Body of pancreas (tissue), 4 donors: ENCODE results near the gene ZC3H18. TPM values are rescaled to one million over a fixed set of nuclear protein-coding genes. Genes with fewer than 3 reads are reported as not detected.
A peak's percentile ranks its signal among the peaks of the same experiment; 100 is the strongest.

ENCODE experiments used
- ATAC-seq: fragments of 150-250 bp; one replicate; pipeline ENCODE4 v1.9.1; 2016
- DNase-seq, 4 donors: peaks; one replicate each; pipeline ENCODE4 v3.0.0-alpha.2; 2019
- H3K27ac ChIP-seq, 4 donors: fragments of 200-600 bp; sonication (generic); 1 replicate in 3 of 4; 2 replicates in 1 of 4; pipeline versions ENCODE4 v1.5.1 to v1.6.1; 2016 to 2019; ENCODE audit warnings: mild to moderate bottlenecking in 1 of 4, mixed read lengths in 1 of 4, moderate library complexity in 1 of 4
- H3K27me3 ChIP-seq, 2 donors: fragments of 200-600 bp; sonication (generic); one replicate each; pipeline ENCODE4 v1.6.0; 2016; ENCODE audit warnings: mild to moderate bottlenecking in 1 of 2
- H3K36me3 ChIP-seq, 2 donors: fragments of 200-600 bp; sonication (generic); replicated peaks in 1 of 2; 2 replicates each; pipeline ENCODE4 v1.5.1; 2016; ENCODE audit warnings: low read depth in 2 of 2; ENCODE audit not compliant: insufficient read depth in 1 of 2
- H3K4me1 ChIP-seq: fragments of 200-600 bp; sonication (generic); one replicate; pipeline ENCODE4 v1.6.0; 2016
- H3K4me3 ChIP-seq, 2 donors: fragments of 200-600 bp; sonication (generic); 1 replicate in 1 of 2; 2 replicates in 1 of 2; pipeline ENCODE4 v1.5.1; 2016 to 2019
- H3K9me3 ChIP-seq, 3 donors: fragments of 200-600 bp; sonication (generic); 1 replicate in 2 of 3; 2 replicates in 1 of 3; pipeline ENCODE4 v1.5.1; 2016
- CTCF ChIP-seq, 7 experiments: fragments of 450-650 bp in 4 of 7; fragments of 200-600 bp in 3 of 7; sonication (generic) in 3 of 7; IDR thresholded peaks; one replicate each; pipeline ENCODE4 v1.5.1; 2016 to 2019; ENCODE audit warnings: antibody characterized with exemption in 7 of 7
- POLR2A ChIP-seq, 3 donors: fragments of 450-650 bp; IDR thresholded peaks; one replicate each; pipeline ENCODE4 v1.6.1; 2016; ENCODE audit warnings: antibody characterized with exemption in 3 of 3, mild to moderate bottlenecking in 2 of 3
- WGBS, 2 donors: methylation state at CpG; one replicate each; pipeline ENCODE4 v1.1.5; 2017; 5-methylcytosine and 5-hydroxymethylcytosine counted together
- intact Hi-C: fragments of 100-400 bp; cut with DNase I; formaldehyde crosslinking; loops from one replicate; pipeline ENCODE4 v1.15.1; 2023
- total RNA-seq, 2 donors: library from RNA; depleted of rRNA; stranded (reverse); fragments of >200 nt; gene quantifications; one replicate each; pipeline ENCODE4 v1.1.0, GENCODE V29; 2016

Gene ZC3H18
- total RNA-seq, 2 donors from 2014 or later: 11.7 to 22.4 TPM

- 87 to 93% methylated on average over 6 to 21 of the region's 22 CpGs for WGBS, 2 donors
- no peaks in the 10 kb centered on the region for H3K27me3 ChIP-seq
- no peak for ATAC-seq
- TF ChIP-seq CTCF (IDR thresholded peaks at IDR 0.05): no peak
- no peak for TF ChIP-seq POLR2A (IDR thresholded peaks at IDR 0.05)
- DNase-seq: no peak
- H3K9me3 ChIP-seq: no peaks in the 10 kb centered on the region
- H3K4me1 ChIP-seq: peaks cover 31% of the 10 kb centered on the region
- no peak overlapping the region for H3K27ac ChIP-seq
- H3K36me3 ChIP-seq: no peaks in the 10 kb centered on the region
- intact Hi-C loops: no loop called here
- no peak overlapping the region for H3K4me3 ChIP-seq
These were observed 77.2 kb downstream of the ZC3H18 start for GRCh38 chr16:88647178-88648070.

- intact Hi-C loops: no loop called here
- no peaks in the 10 kb centered on the region for H3K9me3 ChIP-seq
- H3K27me3 ChIP-seq: no peaks in the 10 kb centered on the region
- no peak overlapping the region for H3K4me3 ChIP-seq
- H3K4me1 ChIP-seq: peaks cover 31% of the 10 kb centered on the region
- ATAC-seq: peak; percentile 15
- WGBS, 2 donors: 43 to 49% methylated on average over 10 to 20 of the region's 20 CpGs
- no peak for TF ChIP-seq CTCF (IDR thresholded peaks at IDR 0.05)
- peak in 2 of 4 donors; percentile 58 to 64 for DNase-seq
- no peaks in the 10 kb centered on the region for H3K36me3 ChIP-seq
- H3K27ac ChIP-seq: peak overlapping the region; percentile 65 to 86 (median 70)
These were observed 79.2 kb downstream of the ZC3H18 start for GRCh38 chr16:88649195-88649923.

GRCh38 chr16:88649924-88650748, 79.9 kb downstream of the ZC3H18 start:
- peak; percentile 41 for ATAC-seq
- Histone ChIP-seq H3K4me1 (peaks cover 31% of the 10 kb centered on the region), H3K9me3 (no peaks in the 10 kb centered on the region), H3K4me3 (peak overlapping the region; percentile 30 to 38), H3K27ac (peak overlapping the region; percentile 65 to 86 (median 70)), H3K36me3 (no peaks in the 10 kb centered on the region), H3K27me3 (no peaks in the 10 kb centered on the region)
- WGBS, 2 donors: 24 to 46% methylated on average over 20 to 37 of the region's 37 CpGs
- intact Hi-C loops: no loop called here
- peak; percentile 40 to 57 (median 46) for DNase-seq
- TF ChIP-seq POLR2A (IDR thresholded peaks at IDR 0.05): no peak
- no peak for TF ChIP-seq CTCF (IDR thresholded peaks at IDR 0.05)

GRCh38 chr16:88650749-88651275, 80.6 kb downstream of the ZC3H18 start, which contains the start of gene CYBA:
TSS of gene CYBA (minus strand) at chr16:88651053. CDS start at chr16:88651013, 40 bp downstream.
- peak; percentile 74 for ATAC-seq
- Histone ChIP-seq H3K9me3 (no peaks in the 10 kb centered on the region), H3K4me3 (peak within 1 kb of the TSS; percentile 30 to 38), H3K36me3 (no peaks in the 10 kb centered on the region), H3K4me1 (peaks cover 31% of the 10 kb centered on the region), H3K27me3 (no peaks in the 10 kb centered on the region), H3K27ac (peak within 1 kb of the TSS; percentile 65 to 86 (median 70))
- TF ChIP-seq CTCF (IDR thresholded peaks at IDR 0.05): no peak
- peak in 2 of 3 donors; percentile 46 to 68 for TF ChIP-seq POLR2A (IDR thresholded peaks at IDR 0.05)
- 1% methylated on average over 27 of the region's 41 CpGs; no CpG with 5 or more reads in 1 of the 2 donors for WGBS, 2 donors
- intact Hi-C loops: no loop called here
- DNase-seq: peak; percentile 66 to 84 (median 80)
